Glutamatergic neuron (in vitro differentiated cells): ENCODE measurements around the gene GALNS. TPM values are rescaled to one million over a fixed set of nuclear protein-coding genes. Genes with fewer than 3 reads are reported as not detected.

ENCODE experiments used
- DNase-seq: peaks from one replicate; pipeline ENCODE4 v3.0.0; 2022
- H3K27ac Mint-ChIP-seq: one replicate; pipeline ENCODE4 v1.8.0; 2020; ENCODE audit warnings: mild to moderate bottlenecking, mixed read lengths, inconsistent platforms; ENCODE audit not compliant: unreplicated experiment
- H3K27me3 Mint-ChIP-seq: one replicate; pipeline ENCODE4 v1.8.0; 2020; ENCODE audit warnings: mild to moderate bottlenecking, moderate library complexity, mixed read lengths, inconsistent platforms; ENCODE audit not compliant: unreplicated experiment
- H3K36me3 Mint-ChIP-seq: one replicate; pipeline ENCODE4 v1.8.0; 2020; ENCODE audit warnings: mild to moderate bottlenecking, mixed read lengths, inconsistent platforms; ENCODE audit not compliant: unreplicated experiment
- H3K4me1 Mint-ChIP-seq: one replicate; pipeline ENCODE4 v1.8.0; 2020; ENCODE audit warnings: mild to moderate bottlenecking, low read depth, mixed read lengths, inconsistent platforms; ENCODE audit not compliant: unreplicated experiment
- H3K4me3 Mint-ChIP-seq: one replicate; pipeline ENCODE4 v1.8.0; 2020; ENCODE audit warnings: mild to moderate bottlenecking, mixed read lengths, inconsistent platforms; ENCODE audit not compliant: unreplicated experiment
- H3K9me3 Mint-ChIP-seq: one replicate; pipeline ENCODE4 v1.8.0; 2020; ENCODE audit warnings: mild to moderate bottlenecking, moderate library complexity, mixed read lengths, inconsistent platforms; ENCODE audit not compliant: unreplicated experiment
- CTCF ChIP-seq: fragments of 200-600 bp; sonication (generic); IDR thresholded peaks from one replicate; pipeline ENCODE4 v1.5.0; 2021; ENCODE audit not compliant: partially characterized antibody, unreplicated experiment
- total RNA-seq: library from RNA; stranded (reverse); fragmentation: NEBNext Ultra II Directional; extraction: Animal tissue kit (Norgen Biotek cat#: 25700); gene quantifications from one replicate; pipeline ENCODE4 v1.2.1, GENCODE V29; 2021; ENCODE audit not compliant: unreplicated experiment

Gene GALNS
- total RNA-seq, 1 donor from 2014 or later, result 31.7 TPM

DNA sequence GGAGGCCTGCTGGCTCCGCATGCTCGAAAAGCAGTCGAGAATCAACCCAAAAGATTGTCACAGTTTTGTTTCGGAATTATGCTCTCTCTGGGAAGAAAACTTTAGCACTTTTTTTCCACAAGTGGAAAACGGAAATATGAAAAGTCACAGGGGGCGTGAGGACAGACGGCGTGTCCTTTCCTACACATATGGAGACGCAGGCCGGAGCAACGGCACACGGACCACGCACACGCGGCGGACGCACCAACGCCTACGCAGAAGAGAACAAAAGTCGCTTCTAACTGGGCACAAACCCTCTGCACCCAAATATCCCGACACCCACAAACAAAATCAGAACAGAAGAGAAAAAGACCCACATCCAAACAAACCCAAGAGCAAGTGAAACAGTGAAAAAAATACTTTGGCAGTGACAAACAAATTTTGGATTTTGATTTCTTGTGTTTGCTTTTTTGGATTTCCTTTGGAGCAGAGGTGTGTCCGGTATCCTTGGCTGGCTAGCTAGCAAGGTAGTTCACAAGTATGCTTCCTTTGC lies 19.0 kb upstream of the GALNS start:
- peaks cover 25% of the 10 kb centered on the region for H3K9me3 Mint-ChIP-seq
- peaks cover 15% of the 10 kb centered on the region for H3K27me3 Mint-ChIP-seq
- H3K4me3 Mint-ChIP-seq, result no peak overlapping the region
- no peaks in the 10 kb centered on the region for H3K36me3 Mint-ChIP-seq
- H3K27ac Mint-ChIP-seq, result no peak overlapping the region
- TF ChIP-seq CTCF, result no peak
- DNase-seq, result no peak
- H3K4me1 Mint-ChIP-seq, result peaks cover 18% of the 10 kb centered on the region

DNA sequence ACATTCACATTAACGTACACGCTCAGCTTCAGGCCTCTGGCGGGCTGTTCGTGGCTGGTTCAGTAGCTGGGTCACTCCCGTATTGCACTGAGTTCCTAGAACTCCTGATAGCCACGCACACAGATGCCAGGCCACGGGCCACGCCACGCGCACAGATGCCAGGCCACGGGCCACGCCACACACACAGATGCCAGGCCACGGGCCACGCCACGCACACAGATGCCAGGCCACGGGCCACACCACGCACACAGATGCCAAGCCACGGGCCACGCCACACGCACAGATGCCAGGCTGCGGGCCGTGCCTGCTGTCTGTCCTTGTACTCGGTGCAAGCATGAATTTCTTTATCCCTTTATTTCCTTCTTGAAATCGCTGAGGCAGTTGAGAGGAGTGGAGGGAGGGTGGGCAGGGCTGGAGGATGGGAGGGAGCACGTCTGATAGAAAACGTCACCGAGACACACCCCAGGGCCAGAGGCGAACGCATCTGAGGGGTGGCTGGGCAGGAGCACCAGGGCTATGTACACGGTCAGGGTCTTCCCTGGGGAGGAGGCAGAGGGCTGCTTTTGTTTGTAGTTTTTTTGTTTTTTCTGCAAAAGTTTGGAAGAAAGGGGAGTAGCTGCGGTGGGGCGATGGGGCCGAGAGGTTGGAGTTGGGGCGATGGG lies 18.3 kb upstream of the GALNS start:
- no peak overlapping the region for H3K4me3 Mint-ChIP-seq
- TF ChIP-seq CTCF, result no peak
- H3K9me3 Mint-ChIP-seq, result peaks cover 26% of the 10 kb centered on the region
- H3K27ac Mint-ChIP-seq, result no peak overlapping the region
- peaks cover 19% of the 10 kb centered on the region for H3K27me3 Mint-ChIP-seq
- peaks cover 19% of the 10 kb centered on the region for H3K4me1 Mint-ChIP-seq
- DNase-seq, result no peak
- H3K36me3 Mint-ChIP-seq, result no peaks in the 10 kb centered on the region

DNA sequence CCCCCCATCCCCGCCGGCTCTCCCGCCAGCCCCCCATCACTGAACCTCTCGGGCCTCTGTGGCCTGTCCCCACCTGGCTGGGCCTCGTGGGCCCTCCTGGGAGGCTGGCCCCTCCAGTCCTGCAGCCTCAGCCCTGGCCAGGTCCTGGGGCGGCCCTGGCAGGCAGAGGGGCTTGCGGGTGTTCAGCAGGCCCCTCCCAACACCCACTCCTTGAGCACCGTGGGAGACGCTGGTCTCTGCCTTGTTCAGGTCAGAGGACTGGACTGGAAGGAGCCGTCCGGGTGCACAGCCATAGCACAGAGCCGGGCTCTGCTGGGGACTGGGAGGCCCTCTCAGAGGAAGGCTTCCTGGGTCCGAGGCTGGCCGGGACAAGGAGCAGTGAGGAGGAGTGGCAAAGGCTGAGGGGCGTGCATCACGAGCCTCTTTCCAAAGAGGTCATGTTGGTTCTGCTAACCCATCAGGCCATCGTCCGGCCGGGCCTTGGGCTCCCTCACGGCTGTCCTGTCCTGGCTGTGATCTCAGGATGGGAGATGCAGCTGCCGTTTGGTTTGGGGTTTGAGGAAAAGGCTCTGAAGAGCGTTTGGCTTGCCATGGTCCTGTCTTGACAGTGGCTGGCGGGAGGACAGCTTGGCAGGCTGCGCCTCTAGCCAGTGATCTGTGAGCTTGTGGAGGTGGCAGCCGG lies 16.0 kb upstream of the GALNS start:
- Mint-ChIP-seq H3K27me3 (peaks cover 25% of the 10 kb centered on the region), H3K4me3 (no peak overlapping the region), H3K36me3 (no peaks in the 10 kb centered on the region), H3K9me3 (peaks cover 25% of the 10 kb centered on the region), H3K27ac (no peak overlapping the region), H3K4me1 (peaks cover 31% of the 10 kb centered on the region)
- no peak for DNase-seq
- no peak for TF ChIP-seq CTCF

DNA sequence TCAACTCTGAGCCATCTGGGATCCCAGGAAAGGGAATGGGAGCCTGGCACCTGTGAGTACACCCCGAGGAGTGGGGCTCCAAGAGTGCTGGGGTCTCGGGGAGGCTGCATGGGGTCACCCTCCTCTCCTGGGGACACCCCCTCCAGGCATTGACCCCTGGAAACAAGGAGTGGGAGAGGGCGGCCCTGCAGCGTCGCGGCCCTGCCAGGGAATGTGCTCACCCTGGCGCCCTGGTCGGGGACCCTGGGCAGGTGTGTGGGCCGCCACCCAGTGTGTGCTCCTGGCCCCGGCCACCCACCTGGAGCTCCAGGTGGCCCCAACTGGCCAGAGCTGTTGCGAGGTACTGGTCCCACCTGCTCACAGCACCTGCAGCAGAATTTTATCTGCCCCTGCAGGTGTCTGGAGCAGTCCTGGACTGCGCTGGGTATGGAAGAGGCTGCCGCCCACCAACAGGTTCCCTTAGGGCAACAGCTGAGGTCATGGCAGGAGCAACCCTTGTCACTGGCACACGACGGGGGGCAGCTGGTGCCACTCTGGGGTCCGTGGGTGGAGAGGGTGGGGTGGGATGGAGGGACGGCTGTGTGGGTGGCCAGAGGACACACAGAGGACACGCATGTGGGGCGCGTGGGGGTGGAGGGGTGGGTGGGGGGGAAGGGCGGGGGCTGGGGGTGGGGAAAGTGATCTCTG lies 15.1 kb upstream of the GALNS start:
- Mint-ChIP-seq H3K27me3 (peaks cover 29% of the 10 kb centered on the region), H3K9me3 (peaks cover 25% of the 10 kb centered on the region), H3K4me1 (peaks cover 31% of the 10 kb centered on the region)

More for the DNA sequence above, 15.1 kb upstream of the GALNS start:
- no peak for TF ChIP-seq CTCF
- Mint-ChIP-seq H3K27ac (peak overlapping the region; percentile 79), H3K4me3 (peak overlapping the region; percentile 61), H3K36me3 (no peaks in the 10 kb centered on the region)
- no peak for DNase-seq
